Epithelial cell of proximal tubule (primary cell): ENCODE results near the gene RNF223. TPM values are rescaled to one million over a fixed set of nuclear protein-coding genes. Genes with fewer than 3 reads are reported as not detected.

Experiments used
- DNase-seq: peaks from one replicate; pipeline ENCODE4 v3.0.0-alpha.2; 2011; ENCODE audit warnings: low read depth
- H3K4me3 ChIP-seq: 2 replicates; pipeline ENCODE4 v1.5.1; 2011; ENCODE audit warnings: low read depth, mild to moderate bottlenecking, low read length
- CTCF ChIP-seq: conservative IDR thresholded peaks from 2 replicates; pipeline ENCODE4 v1.5.1; 2012; ENCODE audit warnings: low read depth, mild to moderate bottlenecking, low read length
- total RNA-seq: library from RNA; depleted of rRNA; stranded (reverse); fragments of >200 nt; gene quantifications from 2 replicates; pipeline ENCODE4 v1.2.3, GENCODE V29; 2015

The RNF223 gene
- total RNA-seq, 1 donor from 2014 or later = 1.6 TPM

- TF ChIP-seq CTCF = no peak
- no peak for DNase-seq
- H3K4me3 ChIP-seq = no peak overlapping the region
These were observed 1.2 kb upstream of the RNF223 start for GRCh38 chr1:1075148-1075935.

- no peak for DNase-seq
- no peak overlapping the region for H3K4me3 ChIP-seq
- no peak for TF ChIP-seq CTCF
These were observed 583 bp upstream of the RNF223 start for GRCh38 chr1:1074631-1075147.

GRCh38 chr1:1072849-1073742, 1.0 kb downstream of the RNF223 start:
- no peak for TF ChIP-seq CTCF
- no peak overlapping the region for H3K4me3 ChIP-seq
- no peak for DNase-seq

- no peak for TF ChIP-seq CTCF
- DNase-seq = no peak
- H3K4me3 ChIP-seq = no peak overlapping the region
These were observed 1.7 kb downstream of the RNF223 start for GRCh38 chr1:1072299-1072848.

- DNase-seq = no peak
- no peak overlapping the region for H3K4me3 ChIP-seq
- no peak for TF ChIP-seq CTCF
These were observed 2.4 kb downstream of the RNF223 start for GRCh38 chr1:1071486-1072298.
